Fibroblast of lung (primary cell): ENCODE measurements around the gene GFOD2.

ENCODE experiments used
- EZH2 ChIP-seq: IDR thresholded peaks from 2 replicates; pipeline ENCODE4 v1.5.1; 2012; ENCODE audit warnings: low read length, control low read depth, mild to moderate bottlenecking; ENCODE audit errors: missing control alignments
- TF ChIP-seq, protein P1 (sequence below), 2 donors: IDR thresholded peaks in 1 of 2; conservative IDR thresholded peaks in 1 of 2; 1 replicate in 1 of 2; 2 replicates in 1 of 2; pipeline ENCODE4 v1.5.1; 2011 to 2012; ENCODE audit warnings: low read length in 2 of 2, control low read depth in 1 of 2, inconsistent platforms in 1 of 2, low read depth in 1 of 2, mild to moderate bottlenecking in 1 of 2

DNA sequence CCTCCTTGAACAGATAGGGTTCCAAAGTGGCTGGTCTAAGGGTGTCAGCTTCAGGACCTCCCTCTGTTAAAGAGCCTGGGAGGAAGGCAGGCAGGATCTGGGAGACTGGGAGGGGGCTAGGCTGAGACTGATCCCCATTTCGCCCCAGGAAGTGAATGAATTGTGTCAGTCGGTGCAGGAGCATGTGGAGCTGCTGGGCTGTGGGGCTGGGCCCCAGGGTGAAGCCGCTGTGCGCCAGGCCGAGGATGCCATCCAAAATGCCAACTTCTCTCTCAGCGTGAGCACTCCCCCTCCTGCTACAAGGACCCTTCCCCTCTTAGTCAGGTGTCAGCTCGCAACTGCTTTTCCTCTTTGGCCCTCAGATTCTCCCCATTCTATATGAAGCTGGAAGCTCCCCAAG lies 68.1 kb downstream of the GFOD2 start:
- TF ChIP-seq EZH2 = no peak
- TF ChIP-seq, protein P1, sequence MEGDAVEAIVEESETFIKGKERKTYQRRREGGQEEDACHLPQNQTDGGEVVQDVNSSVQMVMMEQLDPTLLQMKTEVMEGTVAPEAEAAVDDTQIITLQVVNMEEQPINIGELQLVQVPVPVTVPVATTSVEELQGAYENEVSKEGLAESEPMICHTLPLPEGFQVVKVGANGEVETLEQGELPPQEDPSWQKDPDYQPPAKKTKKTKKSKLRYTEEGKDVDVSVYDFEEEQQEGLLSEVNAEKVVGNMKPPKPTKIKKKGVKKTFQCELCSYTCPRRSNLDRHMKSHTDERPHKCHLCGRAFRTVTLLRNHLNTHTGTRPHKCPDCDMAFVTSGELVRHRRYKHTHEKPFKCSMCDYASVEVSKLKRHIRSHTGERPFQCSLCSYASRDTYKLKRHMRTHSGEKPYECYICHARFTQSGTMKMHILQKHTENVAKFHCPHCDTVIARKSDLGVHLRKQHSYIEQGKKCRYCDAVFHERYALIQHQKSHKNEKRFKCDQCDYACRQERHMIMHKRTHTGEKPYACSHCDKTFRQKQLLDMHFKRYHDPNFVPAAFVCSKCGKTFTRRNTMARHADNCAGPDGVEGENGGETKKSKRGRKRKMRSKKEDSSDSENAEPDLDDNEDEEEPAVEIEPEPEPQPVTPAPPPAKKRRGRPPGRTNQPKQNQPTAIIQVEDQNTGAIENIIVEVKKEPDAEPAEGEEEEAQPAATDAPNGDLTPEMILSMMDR (conservative IDR thresholded peaks at IDR 0.05 in 1 of 2, IDR thresholded peaks at IDR 0.05 in 1 of 2; ENCODE audit: low read depth in 1 of 2, low read length in 2 of 2) = no peak
